HCT116 (cell line): Measurements from ENCODE around the gene SOX15. TPM values are rescaled to one million over a fixed set of nuclear protein-coding genes. Genes with fewer than 3 reads are reported as not detected.

ENCODE experiments used
- ATAC-seq: fragments of 200-7000 bp; cut with Tn5 transposase; 2 replicates; pipeline ENCODE4 v1.9.1; 2020; ENCODE audit warnings: mild to moderate bottlenecking, moderate library complexity
- BruUV-seq: library from RNA; stranded (reverse); fragments of 400-500 nt; replicated peaks from 2 replicates; lab custom pipeline; 2021; lab: Mats Ljungman, UMichigan
- CTCF ChIA-PET: fragments of 300-600 bp; sonication (Branson Sonifier 250); formaldehyde crosslinking; loops from one replicate; lab custom pipeline; 2021; ENCODE audit warnings: antibody characterized with exemption; lab: Charles Lee
- POLR2A ChIA-PET: fragments of 300-600, 350-600 bp; sonication (Branson Sonifier 250); formaldehyde crosslinking; loops from one replicate; lab custom pipeline; 2021; ENCODE audit warnings: antibody characterized with exemption; lab: Charles Lee
- RAD21 ChIA-PET, 2 experiments: fragments of 300-600 bp; sonication (Branson Sonifier 250); formaldehyde crosslinking; loops; one replicate each; lab custom pipeline; 2023; ENCODE audit warnings: low total read pairs in 2 of 2; ENCODE audit not compliant: uncharacterized antibody in 2 of 2, unreplicated experiment in 2 of 2, low non-redundant PET in 1 of 2; lab: Charles Lee
- DNase-seq: peaks from one replicate; pipeline ENCODE4 v3.0.0-alpha.2; 2010; ENCODE audit warnings: low read depth, low spot score
- H2AFZ ChIP-seq: fragments of 200-600 bp; shearing (Covaris generic), sonication (generic); 2 replicates; pipeline ENCODE4 v1.6.1; 2017; ENCODE audit warnings: low read depth, mixed run types, mixed read lengths, antibody characterized with exemption, low read length; ENCODE audit not compliant: poor library complexity, severe bottlenecking
- H3K27ac ChIP-seq: 2 replicates; pipeline ENCODE4 v1.5.1; 2012; ENCODE audit warnings: low read depth, low read length
- H3K27me3 ChIP-seq: fragments of 200-600 bp; sonication (generic); 2 replicates; pipeline ENCODE4 v1.6.1; 2016; ENCODE audit warnings: mixed run types, low read length, mixed read lengths; ENCODE audit not compliant: insufficient read depth
- H3K36me3 ChIP-seq, 2 experiments: fragments of 200-500 bp in 1 of 2; fragments of 200-600 bp in 1 of 2; sonication (Bioruptor generic) in 1 of 2; sonication (generic) in 1 of 2; 2 replicates each; pipeline versions ENCODE4 v1.5.1 to v1.6.1; 2014 to 2016; ENCODE audit warnings: low read length in 2 of 2, inconsistent platforms in 1 of 2, mixed read lengths in 1 of 2, mixed run types in 1 of 2; ENCODE audit not compliant: insufficient read depth in 2 of 2, control insufficient read depth in 1 of 2
- H3K4me1 ChIP-seq, 2 experiments: fragments of 200-600 bp in 1 of 2; sonication (generic) in 1 of 2; 2 replicates each; pipeline versions ENCODE4 v1.5.1 to v1.6.1; 2012 to 2017; ENCODE audit warnings: low read length in 2 of 2, inconsistent platforms in 1 of 2, mild to moderate bottlenecking in 1 of 2, mixed read lengths in 1 of 2, mixed run types in 1 of 2, moderate library complexity in 1 of 2; ENCODE audit not compliant: insufficient read depth in 2 of 2, control insufficient read depth in 1 of 2
- H3K4me2 ChIP-seq: fragments of 200-600 bp; sonication (generic); 2 replicates; pipeline ENCODE4 v1.6.1; 2017; ENCODE audit warnings: mixed run types, low read length, mixed read lengths
- H3K4me3 ChIP-seq, 2 experiments: fragments of 200-600 bp in 1 of 2; sonication (generic) in 1 of 2; replicated peaks in 1 of 2; 2 replicates each; pipeline ENCODE4 v1.5.1; 2011 to 2016; ENCODE audit warnings: low read length in 2 of 2, control low read depth in 1 of 2, low read depth in 1 of 2, mild to moderate bottlenecking in 1 of 2, mixed read lengths in 1 of 2, mixed run types in 1 of 2
- H3K79me2 ChIP-seq: fragments of 200-600 bp; sonication (generic); 2 replicates; pipeline ENCODE4 v1.6.1; 2017; ENCODE audit warnings: mild to moderate bottlenecking, mixed run types, low read length, moderate library complexity, mixed read lengths; ENCODE audit not compliant: insufficient read depth
- H3K9ac ChIP-seq: fragments of 200-600 bp; sonication (generic); 2 replicates; pipeline ENCODE4 v1.6.1; 2016; ENCODE audit warnings: low read length, mixed read lengths
- H3K9me2 ChIP-seq: fragments of 200-600 bp; sonication (generic), shearing (Covaris generic); 2 replicates; pipeline ENCODE4 v1.6.1; 2017; ENCODE audit warnings: mixed run types, mild to moderate bottlenecking, moderate library complexity; ENCODE audit not compliant: insufficient read depth
- H3K9me3 ChIP-seq, 2 experiments: fragments of 200-500 bp in 1 of 2; fragments of 200-600 bp in 1 of 2; sonication (Bioruptor generic) in 1 of 2; sonication (generic) in 1 of 2; 2 replicates each; pipeline ENCODE4 v1.6.1; 2014 to 2017; ENCODE audit warnings: low read length in 2 of 2, mixed read lengths in 2 of 2, inconsistent platforms in 1 of 2, low read depth in 1 of 2, mild to moderate bottlenecking in 1 of 2, mixed run types in 1 of 2, moderate library complexity in 1 of 2; ENCODE audit not compliant: control insufficient read depth in 1 of 2, insufficient read depth in 1 of 2
- H4K20me1 ChIP-seq: fragments of 200-600 bp; sonication (generic), shearing (Covaris generic); 2 replicates; pipeline ENCODE4 v1.6.1; 2017; ENCODE audit warnings: mixed run types, mild to moderate bottlenecking, moderate library complexity; ENCODE audit not compliant: insufficient read depth
- CEBPB ChIP-seq: IDR thresholded peaks from 2 replicates; pipeline ENCODE4 v1.6.1; 2012; ENCODE audit warnings: low read depth
- EGR1 ChIP-seq: IDR thresholded peaks from 2 replicates; pipeline ENCODE4 v1.6.1; 2012; ENCODE audit warnings: low read depth
- EZH2 ChIP-seq: fragments of 200-600 bp; sonication (generic); IDR thresholded peaks from 2 replicates; pipeline ENCODE4 v1.6.1; 2017; ENCODE audit warnings: antibody characterized with exemption, mixed run types
- EZH2phosphoT487 ChIP-seq: fragments of 200-600 bp; IDR thresholded peaks from 2 replicates; pipeline ENCODE4 v1.6.1; 2018; ENCODE audit warnings: antibody characterized with exemption, borderline replicate concordance
- FOSL1 ChIP-seq: IDR thresholded peaks from 2 replicates; pipeline ENCODE4 v1.6.1; 2012; ENCODE audit warnings: low read depth
- JUND ChIP-seq: IDR thresholded peaks from 2 replicates; pipeline ENCODE4 v1.6.1; 2012
- POLR2A ChIP-seq: IDR thresholded peaks from 2 replicates; pipeline ENCODE4 v1.7.0; 2011; ENCODE audit warnings: borderline replicate concordance; ENCODE audit not compliant: insufficient read depth, insufficient read length; ENCODE audit errors: extremely low read depth
- POLR2AphosphoS5 ChIP-seq: IDR thresholded peaks from 2 replicates; pipeline ENCODE4 v1.6.1; 2011; ENCODE audit warnings: mild to moderate bottlenecking, low read depth, low read length, moderate library complexity
- SIN3A ChIP-seq: IDR thresholded peaks from 2 replicates; pipeline ENCODE4 v1.6.1; 2012; ENCODE audit warnings: low read depth
- SRF ChIP-seq: IDR thresholded peaks from 2 replicates; pipeline ENCODE4 v1.6.1; 2012; ENCODE audit warnings: low read depth
- ZNF274 ChIP-seq: fragments of 200-500 bp; sonication (Bioruptor generic); IDR thresholded peaks from 2 replicates; pipeline ENCODE4 v1.6.1; 2014; ENCODE audit warnings: mild to moderate bottlenecking, low read depth, low read length, inconsistent platforms
- intact Hi-C: fragments of 100-400 bp; cut with micrococcal nuclease; formaldehyde crosslinking; loops from 2 replicates; pipeline ENCODE4 v1.10.0; 2022
- total RNA-seq: library from RNA; stranded (reverse); gene quantifications from one replicate; pipeline ENCODE4 v1.2.1, GENCODE V29; 2021; ENCODE audit not compliant: unreplicated experiment
- TF ChIP-seq, protein P1 (sequence below), 3 experiments: fragments of 200-600 bp in 1 of 3; sonication (generic) in 1 of 3; IDR thresholded peaks in 2 of 3; conservative IDR thresholded peaks in 1 of 3; 2 replicates each; pipeline ENCODE4 v1.5.1; 2012 to 2017; ENCODE audit warnings: low read depth in 2 of 3, low read length in 2 of 3, antibody characterized with exemption in 1 of 3, borderline replicate concordance in 1 of 3, control low read depth in 1 of 3, mild to moderate bottlenecking in 1 of 3, mixed read lengths in 1 of 3, mixed run types in 1 of 3, moderate library complexity in 1 of 3; ENCODE audit not compliant: insufficient read depth in 1 of 3
- TF ChIP-seq, protein P2 (sequence below): IDR thresholded peaks from 2 replicates; pipeline ENCODE4 v1.6.1; 2012
- TF ChIP-seq, protein P3 (sequence below): IDR thresholded peaks from 2 replicates; pipeline ENCODE4 v1.6.1; 2012
- TF ChIP-seq, protein P4 (sequence below): IDR thresholded peaks from 2 replicates; pipeline ENCODE4 v1.6.1; 2011; ENCODE audit warnings: mild to moderate bottlenecking, low read length, moderate library complexity; ENCODE audit not compliant: insufficient replicate concordance; ENCODE audit errors: extremely low read depth
- TF ChIP-seq, protein P5 (sequence below): IDR thresholded peaks from 2 replicates; pipeline ENCODE4 v1.6.1; 2012; ENCODE audit warnings: low read depth

SOX15 gene
- total RNA-seq, 1 experiment from 2014 or later, result 0.69 TPM

DNA sequence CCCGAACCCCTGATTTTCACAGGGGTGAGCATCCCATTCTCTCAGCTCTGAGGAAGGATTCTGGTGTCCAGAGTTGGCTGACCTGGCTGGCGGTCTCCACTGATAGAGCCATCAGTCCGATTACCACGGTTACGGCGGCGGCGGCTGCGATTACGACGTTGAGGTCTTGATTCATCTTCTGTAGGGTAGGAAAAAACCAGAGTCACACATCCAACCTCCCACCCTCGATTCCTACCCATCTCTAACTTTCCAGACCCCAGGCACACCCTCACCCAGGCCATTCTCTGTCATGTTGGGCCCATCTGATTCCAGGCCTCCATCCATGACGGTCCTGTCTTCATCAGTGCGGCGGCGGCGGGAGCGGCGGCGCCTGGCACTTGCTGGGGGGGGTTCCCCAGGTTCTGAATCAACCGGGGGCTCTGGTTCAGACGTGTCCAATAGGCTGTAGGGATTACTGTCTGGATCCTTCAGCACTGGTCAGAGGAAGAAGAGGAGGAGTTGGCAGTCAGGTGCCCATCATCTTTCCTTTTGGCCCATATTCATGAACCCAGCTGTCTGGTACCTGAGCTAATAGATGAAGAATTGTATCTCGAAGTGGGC lies 2.6 kb upstream of the SOX15 start:
- Histone ChIP-seq H3K4me1 (peaks cover 0 to 14% of the 10 kb centered on the region in 2 experiments; a peak in 2 of 4 replicates), H4K20me1 (no peaks in the 10 kb centered on the region), H3K79me2 (no peaks in the 10 kb centered on the region), H2AFZ (no peak overlapping the region), H3K36me3 (peaks cover 55 to 57% of the 10 kb centered on the region in 2 experiments; a peak in 3 of 4 replicates), H3K4me2 (no peak overlapping the region), H3K27ac (no peak overlapping the region), H3K9ac (no peak overlapping the region), H3K9me2 (no peaks in the 10 kb centered on the region), H3K9me3 (no peaks in the 10 kb centered on the region), H3K4me3 (no peak overlapping the region), H3K27me3 (no peaks in the 10 kb centered on the region)
- CTCF ChIA-PET, result no interaction called here
- no TSS peak for BruUV-seq
- POLR2A ChIA-PET, result no interaction called here
- TF ChIP-seq EGR1, result no peak
- TF ChIP-seq, protein P1, sequence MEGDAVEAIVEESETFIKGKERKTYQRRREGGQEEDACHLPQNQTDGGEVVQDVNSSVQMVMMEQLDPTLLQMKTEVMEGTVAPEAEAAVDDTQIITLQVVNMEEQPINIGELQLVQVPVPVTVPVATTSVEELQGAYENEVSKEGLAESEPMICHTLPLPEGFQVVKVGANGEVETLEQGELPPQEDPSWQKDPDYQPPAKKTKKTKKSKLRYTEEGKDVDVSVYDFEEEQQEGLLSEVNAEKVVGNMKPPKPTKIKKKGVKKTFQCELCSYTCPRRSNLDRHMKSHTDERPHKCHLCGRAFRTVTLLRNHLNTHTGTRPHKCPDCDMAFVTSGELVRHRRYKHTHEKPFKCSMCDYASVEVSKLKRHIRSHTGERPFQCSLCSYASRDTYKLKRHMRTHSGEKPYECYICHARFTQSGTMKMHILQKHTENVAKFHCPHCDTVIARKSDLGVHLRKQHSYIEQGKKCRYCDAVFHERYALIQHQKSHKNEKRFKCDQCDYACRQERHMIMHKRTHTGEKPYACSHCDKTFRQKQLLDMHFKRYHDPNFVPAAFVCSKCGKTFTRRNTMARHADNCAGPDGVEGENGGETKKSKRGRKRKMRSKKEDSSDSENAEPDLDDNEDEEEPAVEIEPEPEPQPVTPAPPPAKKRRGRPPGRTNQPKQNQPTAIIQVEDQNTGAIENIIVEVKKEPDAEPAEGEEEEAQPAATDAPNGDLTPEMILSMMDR (IDR thresholded peaks at IDR 0.05 in 2 of 3, conservative IDR thresholded peaks at IDR 0.05 in 1 of 3; ENCODE audit: borderline replicate concordance in 1 of 3, insufficient read depth in 1 of 3, low read depth in 2 of 3, low read length in 2 of 3), result no peak
- no peak for TF ChIP-seq POLR2A
- no peak for TF ChIP-seq ZNF274
- TF ChIP-seq, protein P2, sequence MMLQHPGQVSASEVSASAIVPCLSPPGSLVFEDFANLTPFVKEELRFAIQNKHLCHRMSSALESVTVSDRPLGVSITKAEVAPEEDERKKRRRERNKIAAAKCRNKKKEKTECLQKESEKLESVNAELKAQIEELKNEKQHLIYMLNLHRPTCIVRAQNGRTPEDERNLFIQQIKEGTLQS, result no peak
- TF ChIP-seq, protein P3, sequence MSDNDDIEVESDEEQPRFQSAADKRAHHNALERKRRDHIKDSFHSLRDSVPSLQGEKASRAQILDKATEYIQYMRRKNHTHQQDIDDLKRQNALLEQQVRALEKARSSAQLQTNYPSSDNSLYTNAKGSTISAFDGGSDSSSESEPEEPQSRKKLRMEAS, result no peak
- TF ChIP-seq JUND, result no peak
- no peak for TF ChIP-seq EZH2phosphoT487
- no peak for TF ChIP-seq FOSL1
- TF ChIP-seq POLR2AphosphoS5, result no peak
- no peak for TF ChIP-seq SIN3A
- TF ChIP-seq SRF, result no peak
- no peak for TF ChIP-seq CEBPB
- TF ChIP-seq EZH2, result no peak
- TF ChIP-seq, protein P4, sequence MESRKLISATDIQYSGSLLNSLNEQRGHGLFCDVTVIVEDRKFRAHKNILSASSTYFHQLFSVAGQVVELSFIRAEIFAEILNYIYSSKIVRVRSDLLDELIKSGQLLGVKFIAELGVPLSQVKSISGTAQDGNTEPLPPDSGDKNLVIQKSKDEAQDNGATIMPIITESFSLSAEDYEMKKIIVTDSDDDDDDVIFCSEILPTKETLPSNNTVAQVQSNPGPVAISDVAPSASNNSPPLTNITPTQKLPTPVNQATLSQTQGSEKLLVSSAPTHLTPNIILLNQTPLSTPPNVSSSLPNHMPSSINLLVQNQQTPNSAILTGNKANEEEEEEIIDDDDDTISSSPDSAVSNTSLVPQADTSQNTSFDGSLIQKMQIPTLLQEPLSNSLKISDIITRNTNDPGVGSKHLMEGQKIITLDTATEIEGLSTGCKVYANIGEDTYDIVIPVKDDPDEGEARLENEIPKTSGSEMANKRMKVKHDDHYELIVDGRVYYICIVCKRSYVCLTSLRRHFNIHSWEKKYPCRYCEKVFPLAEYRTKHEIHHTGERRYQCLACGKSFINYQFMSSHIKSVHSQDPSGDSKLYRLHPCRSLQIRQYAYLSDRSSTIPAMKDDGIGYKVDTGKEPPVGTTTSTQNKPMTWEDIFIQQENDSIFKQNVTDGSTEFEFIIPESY, result no peak
- TF ChIP-seq, protein P5, sequence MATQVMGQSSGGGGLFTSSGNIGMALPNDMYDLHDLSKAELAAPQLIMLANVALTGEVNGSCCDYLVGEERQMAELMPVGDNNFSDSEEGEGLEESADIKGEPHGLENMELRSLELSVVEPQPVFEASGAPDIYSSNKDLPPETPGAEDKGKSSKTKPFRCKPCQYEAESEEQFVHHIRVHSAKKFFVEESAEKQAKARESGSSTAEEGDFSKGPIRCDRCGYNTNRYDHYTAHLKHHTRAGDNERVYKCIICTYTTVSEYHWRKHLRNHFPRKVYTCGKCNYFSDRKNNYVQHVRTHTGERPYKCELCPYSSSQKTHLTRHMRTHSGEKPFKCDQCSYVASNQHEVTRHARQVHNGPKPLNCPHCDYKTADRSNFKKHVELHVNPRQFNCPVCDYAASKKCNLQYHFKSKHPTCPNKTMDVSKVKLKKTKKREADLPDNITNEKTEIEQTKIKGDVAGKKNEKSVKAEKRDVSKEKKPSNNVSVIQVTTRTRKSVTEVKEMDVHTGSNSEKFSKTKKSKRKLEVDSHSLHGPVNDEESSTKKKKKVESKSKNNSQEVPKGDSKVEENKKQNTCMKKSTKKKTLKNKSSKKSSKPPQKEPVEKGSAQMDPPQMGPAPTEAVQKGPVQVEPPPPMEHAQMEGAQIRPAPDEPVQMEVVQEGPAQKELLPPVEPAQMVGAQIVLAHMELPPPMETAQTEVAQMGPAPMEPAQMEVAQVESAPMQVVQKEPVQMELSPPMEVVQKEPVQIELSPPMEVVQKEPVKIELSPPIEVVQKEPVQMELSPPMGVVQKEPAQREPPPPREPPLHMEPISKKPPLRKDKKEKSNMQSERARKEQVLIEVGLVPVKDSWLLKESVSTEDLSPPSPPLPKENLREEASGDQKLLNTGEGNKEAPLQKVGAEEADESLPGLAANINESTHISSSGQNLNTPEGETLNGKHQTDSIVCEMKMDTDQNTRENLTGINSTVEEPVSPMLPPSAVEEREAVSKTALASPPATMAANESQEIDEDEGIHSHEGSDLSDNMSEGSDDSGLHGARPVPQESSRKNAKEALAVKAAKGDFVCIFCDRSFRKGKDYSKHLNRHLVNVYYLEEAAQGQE, result no peak
- intact Hi-C loops, result no loop called here
- no peak for DNase-seq
- ATAC-seq, result no peak
- RAD21 ChIA-PET, result no interaction called here
